ENCODE results near the gene MTX2. TPM values are rescaled to one million over a fixed set of nuclear protein-coding genes. Genes with fewer than 3 reads are reported as not detected.

Gene MTX2
- total RNA-seq, 4 donors from 2014 or later = 23.4 to 42.0 (median 33.7) TPM

- TF ChIP-seq POLR2A (IDR thresholded peaks at IDR 0.05) (no peak), CTCF (IDR thresholded peaks at IDR 0.05) (no peak)
- 93 to 98% methylated on average over 1 of the region's 1 CpG for WGBS, 2 donors
- intact Hi-C loops (cut with DNase I) = no loop called here
- Histone ChIP-seq H3K27ac (no peak overlapping the region), H3K9me3 (no peaks in the 10 kb centered on the region), H3K4me1 (no peaks in the 10 kb centered on the region), H3K27me3 (no peaks in the 10 kb centered on the region), H3K4me3 (replicated peaks in 1 of 3) (no peak overlapping the region), H3K36me3 (no peaks in the 10 kb centered on the region)
- no peak for DNase-seq
These were observed 61.4 kb downstream of the MTX2 start for GRCh38 chr2:176330612-176331011.

- H3K27me3 ChIP-seq = no peaks in the 10 kb centered on the region
- no peaks in the 10 kb centered on the region for H3K36me3 ChIP-seq
- TF ChIP-seq POLR2A (IDR thresholded peaks at IDR 0.05) (no peak), CTCF (IDR thresholded peaks at IDR 0.05) (no peak)
- no peaks in the 10 kb centered on the region for H3K4me1 ChIP-seq
- H3K27ac ChIP-seq = no peak overlapping the region
- WGBS, 2 donors = 96 to 98% methylated on average over 1 of the region's 1 CpG
- intact Hi-C loops (cut with DNase I) = no loop called here
- no peak for DNase-seq
- H3K4me3 ChIP-seq (replicated peaks in 1 of 3) = no peak overlapping the region
- H3K9me3 ChIP-seq = no peaks in the 10 kb centered on the region
These were observed 62.4 kb downstream of the MTX2 start for GRCh38 chr2:176331646-176332045.

GRCh38 chr2:176334729-176335128, 65.5 kb downstream of the MTX2 start:
- no peak for DNase-seq
- intact Hi-C loops (cut with DNase I) = no loop called here

GRCh38 chr2:176338395-176338794, 69.2 kb downstream of the MTX2 start:
- DNase-seq = no peak
- H3K27me3 ChIP-seq = no peaks in the 10 kb centered on the region
- H3K4me1 ChIP-seq = no peaks in the 10 kb centered on the region
- TF ChIP-seq CTCF (IDR thresholded peaks at IDR 0.05) (no peak), POLR2A (IDR thresholded peaks at IDR 0.05) (no peak)
- peaks cover 4 to 6% of the 10 kb centered on the region in 2 donors for H3K36me3 ChIP-seq
- intact Hi-C loops (cut with DNase I) = no loop called here
- H3K9me3 ChIP-seq = no peaks in the 10 kb centered on the region
- WGBS, 2 donors = 94 to 96% methylated on average over 3 of the region's 3 CpGs
- H3K4me3 ChIP-seq (replicated peaks in 1 of 3) = no peak overlapping the region
- H3K27ac ChIP-seq = no peak overlapping the region

More at GRCh38 chr2:176334729-176335128, 65.5 kb downstream of the MTX2 start:
- H3K4me3 ChIP-seq (replicated peaks in 1 of 3) = no peak overlapping the region
- H3K9me3 ChIP-seq = no peaks in the 10 kb centered on the region
- H3K4me1 ChIP-seq = no peaks in the 10 kb centered on the region
- no peak overlapping the region for H3K27ac ChIP-seq
- 96 to 100% methylated on average over 1 of the region's 1 CpG for WGBS, 2 donors
- H3K27me3 ChIP-seq = no peaks in the 10 kb centered on the region
- peaks cover 4 to 6% of the 10 kb centered on the region in 2 donors for H3K36me3 ChIP-seq
- TF ChIP-seq CTCF (IDR thresholded peaks at IDR 0.05) (no peak), POLR2A (IDR thresholded peaks at IDR 0.05) (no peak)

GRCh38 chr2:176339208-176339607, 70.0 kb downstream of the MTX2 start:
- intact Hi-C loops (cut with DNase I) = no loop called here
- H3K4me1 ChIP-seq = no peaks in the 10 kb centered on the region

More at GRCh38 chr2:176339208-176339607, 70.0 kb downstream of the MTX2 start:
- Histone ChIP-seq H3K27me3 (no peaks in the 10 kb centered on the region), H3K4me3 (replicated peaks in 1 of 3) (no peak overlapping the region), H3K36me3 (peaks cover 4 to 6% of the 10 kb centered on the region in 2 donors), H3K27ac (no peak overlapping the region), H3K9me3 (no peaks in the 10 kb centered on the region)
- no peak for DNase-seq
- WGBS, 2 donors = 89 to 100% methylated on average over 1 of the region's 1 CpG
- TF ChIP-seq POLR2A (IDR thresholded peaks at IDR 0.05) (no peak), CTCF (IDR thresholded peaks at IDR 0.05) (no peak)
